CD4-positive, alpha-beta T cell (primary cell): Measurements from ENCODE around the gene R3HDM4. TPM values are rescaled to one million over a fixed set of nuclear protein-coding genes. Genes with fewer than 3 reads are reported as not detected.
A peak's percentile ranks its signal among the peaks of the same experiment; 100 is the strongest.

Experiments
- ATAC-seq: fragments of 200-7000 bp; cut with Tn5 transposase; one replicate; pipeline ENCODE4 v1.10.0; 2022; ENCODE audit warnings: mild to moderate bottlenecking; ENCODE audit not compliant: poor library complexity
- CTCF ChIA-PET: fragments of 350-600 bp; sonication (Branson Sonifier 250); formaldehyde crosslinking; loops from one replicate; lab custom pipeline; 2021; ENCODE audit warnings: antibody characterized with exemption, inconsistent platforms; lab: Charles Lee
- POLR2A ChIA-PET: fragments of 350-600 bp; sonication (Branson Sonifier 250); formaldehyde crosslinking; loops from one replicate; lab custom pipeline; 2021; ENCODE audit warnings: antibody characterized with exemption, inconsistent platforms; lab: Charles Lee
- DNase-seq, 14 experiments: peaks; one replicate each; pipeline ENCODE4 v3.0.0-alpha.2; 2013 to 2020; ENCODE audit warnings: mixed read lengths in 2 of 14
- H3K27ac ChIP-seq, 2 donors: one replicate each; pipeline versions ENCODE4 v1.5.1 to v1.7.0; 2013; ENCODE audit warnings: low read length in 2 of 2, low read depth in 1 of 2, mild to moderate bottlenecking in 1 of 2
- H3K27me3 ChIP-seq, 2 experiments: 1 replicate in 1 of 2; 2 replicates in 1 of 2; pipeline versions ENCODE4 v1.6.1 to v1.7.0; 2013; ENCODE audit warnings: low read length in 2 of 2, control low read depth in 1 of 2, mild to moderate bottlenecking in 1 of 2, moderate library complexity in 1 of 2; ENCODE audit not compliant: insufficient read depth in 2 of 2, control insufficient read depth in 1 of 2
- H3K36me3 ChIP-seq: one replicate; pipeline ENCODE4 v1.6.1; 2013; ENCODE audit warnings: low read length, control low read depth; ENCODE audit not compliant: insufficient read depth
- H3K4me1 ChIP-seq: one replicate; pipeline ENCODE4 v1.6.1; 2013; ENCODE audit warnings: low read length, control low read depth; ENCODE audit not compliant: insufficient read depth
- H3K4me3 ChIP-seq: one replicate; pipeline ENCODE4 v1.5.1; 2013; ENCODE audit warnings: mild to moderate bottlenecking, low read length, moderate library complexity
- H3K9me3 ChIP-seq, 2 experiments: 1 replicate in 1 of 2; 2 replicates in 1 of 2; pipeline versions ENCODE4 v1.6.1 to v1.7.0; 2013; ENCODE audit warnings: low read length in 2 of 2, mild to moderate bottlenecking in 2 of 2, control low read depth in 1 of 2, moderate library complexity in 1 of 2; ENCODE audit not compliant: control insufficient read depth in 1 of 2, insufficient read depth in 1 of 2
- H3K27ac Mint-ChIP-seq: one replicate; pipeline ENCODE4 v1.8.0; 2020; ENCODE audit warnings: mixed read lengths
- H3K27me3 Mint-ChIP-seq: one replicate; pipeline ENCODE4 v1.8.0; 2021; ENCODE audit warnings: mixed read lengths
- H3K36me3 Mint-ChIP-seq: one replicate; pipeline ENCODE4 v1.8.0; 2021; ENCODE audit warnings: low read depth, mixed read lengths
- H3K4me1 Mint-ChIP-seq: one replicate; pipeline ENCODE4 v1.8.0; 2021; ENCODE audit warnings: low read depth, mixed read lengths
- H3K4me3 Mint-ChIP-seq: one replicate; pipeline ENCODE4 v1.8.0; 2020; ENCODE audit warnings: mild to moderate bottlenecking, mixed read lengths
- H3K9me3 Mint-ChIP-seq: one replicate; pipeline ENCODE4 v1.8.0; 2020; ENCODE audit warnings: mixed read lengths
- intact Hi-C, 2 experiments: fragments of 100-400 bp; cut with DNase I in 1 of 2; cut with micrococcal nuclease in 1 of 2; formaldehyde crosslinking; loops; one replicate each; pipeline versions ENCODE4 v1.15.1 to v1.9.0; 2023 to 2025; cut with DNase I, micrococcal nuclease
- total RNA-seq, 174 experiments: library from RNA in 2 of 174; stranded (reverse) in 2 of 174; gene quantifications; one replicate each; pipeline ENCODE4 v1.2.3 and lab custom pipeline; 2021 to 2026
- TF ChIP-seq, protein P1 (sequence below): fragments of 200-600 bp; IDR thresholded peaks from one replicate; pipeline ENCODE4 v1.8.0; 2022; ENCODE audit warnings: antibody characterized with exemption, mild to moderate bottlenecking

Gene R3HDM4
- total RNA-seq, 2 experiments from 2014 or later, result 309 to 313 TPM

DNA sequence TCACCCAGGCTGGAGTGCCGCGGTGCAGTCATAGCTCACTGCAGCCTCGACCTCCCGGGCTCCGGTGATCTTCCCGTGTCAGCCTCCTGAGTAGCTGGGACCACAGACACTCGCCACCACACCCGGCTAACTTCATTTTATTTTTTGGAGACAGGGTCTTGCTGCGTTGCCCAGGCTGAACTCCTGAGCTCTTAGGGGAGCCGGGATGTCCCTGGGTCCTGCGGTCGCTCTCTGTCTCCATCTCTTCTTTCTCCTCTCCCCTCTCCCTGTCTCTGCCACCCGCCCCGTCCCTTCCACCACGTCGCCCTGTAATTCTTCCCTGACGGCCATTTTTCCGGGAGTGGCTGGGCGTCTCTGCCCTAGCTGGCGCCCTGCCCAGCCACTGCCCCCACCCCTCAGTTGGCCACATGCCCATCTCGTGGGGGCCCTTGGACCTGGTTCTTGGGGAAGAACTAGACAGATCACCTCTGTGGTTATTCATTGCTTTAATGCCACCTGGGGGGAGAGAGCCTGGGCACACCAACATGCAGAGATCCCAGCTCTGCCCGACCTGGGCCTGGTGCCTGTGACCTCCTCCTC is 31.7 kb upstream of the R3HDM4 start:
- TF ChIP-seq, protein P1, sequence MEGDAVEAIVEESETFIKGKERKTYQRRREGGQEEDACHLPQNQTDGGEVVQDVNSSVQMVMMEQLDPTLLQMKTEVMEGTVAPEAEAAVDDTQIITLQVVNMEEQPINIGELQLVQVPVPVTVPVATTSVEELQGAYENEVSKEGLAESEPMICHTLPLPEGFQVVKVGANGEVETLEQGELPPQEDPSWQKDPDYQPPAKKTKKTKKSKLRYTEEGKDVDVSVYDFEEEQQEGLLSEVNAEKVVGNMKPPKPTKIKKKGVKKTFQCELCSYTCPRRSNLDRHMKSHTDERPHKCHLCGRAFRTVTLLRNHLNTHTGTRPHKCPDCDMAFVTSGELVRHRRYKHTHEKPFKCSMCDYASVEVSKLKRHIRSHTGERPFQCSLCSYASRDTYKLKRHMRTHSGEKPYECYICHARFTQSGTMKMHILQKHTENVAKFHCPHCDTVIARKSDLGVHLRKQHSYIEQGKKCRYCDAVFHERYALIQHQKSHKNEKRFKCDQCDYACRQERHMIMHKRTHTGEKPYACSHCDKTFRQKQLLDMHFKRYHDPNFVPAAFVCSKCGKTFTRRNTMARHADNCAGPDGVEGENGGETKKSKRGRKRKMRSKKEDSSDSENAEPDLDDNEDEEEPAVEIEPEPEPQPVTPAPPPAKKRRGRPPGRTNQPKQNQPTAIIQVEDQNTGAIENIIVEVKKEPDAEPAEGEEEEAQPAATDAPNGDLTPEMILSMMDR, result no peak
- Mint-ChIP-seq H3K9me3 (no peaks in the 10 kb centered on the region), H3K4me3 (no peak overlapping the region), H3K27me3 (no peaks in the 10 kb centered on the region), H3K36me3 (no peaks in the 10 kb centered on the region), H3K27ac (no peak overlapping the region), H3K4me1 (peaks cover 13% of the 10 kb centered on the region)
- ChIA-PET CTCF (no interaction called here), POLR2A (no interaction called here)
- intact Hi-C loops, result no loop called here
- H3K4me1 ChIP-seq, result peaks cover 22% of the 10 kb centered on the region
- no peaks in the 10 kb centered on the region for H3K27me3 ChIP-seq
- H3K4me3 ChIP-seq, result no peak overlapping the region
- H3K36me3 ChIP-seq, result no peaks in the 10 kb centered on the region
- peaks cover 0 to 5% of the 10 kb centered on the region in 2 experiments for H3K9me3 ChIP-seq
- no peak overlapping the region for H3K27ac ChIP-seq
- DNase-seq (no peak), ATAC-seq (no peak)

DNA sequence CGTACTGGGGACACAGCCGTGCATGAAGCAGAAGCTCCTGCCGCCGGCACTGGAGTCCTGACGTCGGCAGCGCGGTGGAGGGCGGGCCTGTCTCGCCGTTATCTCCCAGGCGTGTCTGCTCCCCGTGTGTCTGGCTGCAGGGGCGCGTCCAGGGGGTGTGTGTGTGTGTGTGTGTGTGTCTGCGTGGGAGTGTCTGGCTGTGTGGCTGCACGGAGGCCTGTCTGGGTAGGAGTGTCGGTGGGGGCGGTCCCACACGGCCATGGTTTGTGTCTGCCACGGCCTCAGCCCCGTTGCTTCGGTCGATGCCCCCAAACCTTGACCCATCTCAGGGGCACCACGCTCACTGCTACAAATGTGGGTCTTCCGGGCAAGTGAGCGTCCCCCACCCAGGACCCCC is 31.1 kb upstream of the R3HDM4 start:
- peak in 1 of 14 experiments; percentile 45 for DNase-seq
- CTCF ChIA-PET, result no interaction called here

GRCh38 chr19:943551-944170 is 30.6 kb upstream of the R3HDM4 start:
- DNase-seq (no peak), ATAC-seq (no peak)
- H3K4me1 ChIP-seq, result peaks cover 27% of the 10 kb centered on the region
- intact Hi-C loops, result no loop called here
- no peaks in the 10 kb centered on the region for H3K27me3 Mint-ChIP-seq
- no peak overlapping the region for H3K4me3 Mint-ChIP-seq
- H3K4me1 Mint-ChIP-seq, result peaks cover 19% of the 10 kb centered on the region
- H3K9me3 ChIP-seq, result peaks cover 0 to 5% of the 10 kb centered on the region in 2 experiments
- H3K36me3 Mint-ChIP-seq, result no peaks in the 10 kb centered on the region
- no peaks in the 10 kb centered on the region for H3K9me3 Mint-ChIP-seq
- TF ChIP-seq, protein P1, result no peak
- CTCF ChIA-PET, result no interaction called here
- H3K27me3 ChIP-seq, result no peaks in the 10 kb centered on the region
- H3K27ac ChIP-seq, result no peak overlapping the region
- H3K36me3 ChIP-seq, result no peaks in the 10 kb centered on the region
- H3K4me3 ChIP-seq, result no peak overlapping the region
- no peak overlapping the region for H3K27ac Mint-ChIP-seq
- POLR2A ChIA-PET, result no interaction called here

More for the DNA sequence above, 31.1 kb upstream of the R3HDM4 start:
- H3K27me3 Mint-ChIP-seq, result no peaks in the 10 kb centered on the region
- intact Hi-C loops, result no loop called here
- Histone ChIP-seq H3K27me3 (no peaks in the 10 kb centered on the region), H3K27ac (no peak overlapping the region), H3K4me3 (no peak overlapping the region), H3K36me3 (no peaks in the 10 kb centered on the region), H3K4me1 (peaks cover 27% of the 10 kb centered on the region), H3K9me3 (peaks cover 0 to 5% of the 10 kb centered on the region in 2 experiments)
- POLR2A ChIA-PET, result no interaction called here
- ATAC-seq, result no peak
- no peak overlapping the region for H3K27ac Mint-ChIP-seq
- peaks cover 18% of the 10 kb centered on the region for H3K4me1 Mint-ChIP-seq
- H3K4me3 Mint-ChIP-seq, result no peak overlapping the region
- no peaks in the 10 kb centered on the region for H3K9me3 Mint-ChIP-seq
- H3K36me3 Mint-ChIP-seq, result no peaks in the 10 kb centered on the region
- TF ChIP-seq, protein P1, result no peak
